ENCODE measurements around the gene TDRD12.

The TDRD12 gene

DNA sequence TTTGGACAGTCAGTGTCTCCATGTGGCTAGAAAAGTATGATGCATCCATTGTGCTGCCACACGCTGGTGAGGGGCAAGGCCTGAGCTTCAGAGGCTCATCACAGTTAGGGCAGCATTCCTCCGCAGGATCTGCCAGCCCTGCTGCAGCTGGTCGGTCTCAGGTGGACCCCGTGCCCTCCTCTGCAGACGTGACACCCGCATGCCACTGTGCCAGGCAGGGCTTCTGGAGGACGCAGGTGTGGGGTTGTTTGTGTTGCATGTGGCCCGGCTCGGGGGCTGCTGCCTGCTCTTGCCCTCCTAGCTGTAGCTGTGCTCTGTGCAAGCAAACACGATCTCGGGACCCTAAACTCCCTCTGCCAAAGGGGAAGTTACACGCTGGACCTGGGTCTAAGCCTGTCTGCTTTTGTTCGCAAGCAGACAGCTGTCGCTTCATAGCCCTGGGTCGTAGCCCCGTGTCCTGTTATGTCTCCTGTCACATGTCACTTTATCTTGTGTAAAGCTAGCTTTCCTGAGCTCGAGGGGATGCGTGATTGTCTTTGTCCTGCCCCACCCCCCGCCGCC lies 104.7 kb downstream of the TDRD12 start:
- TF ChIP-seq SIN3A (IDR thresholded peaks at IDR 0.05; ENCODE audit: borderline replicate concordance, insufficient read depth, low read length) (no peak), FOXP2 (optimal IDR thresholded peaks at IDR 0.05; ENCODE audit: borderline replicate concordance, extremely low read depth, extremely low read length, insufficient read depth) (no peak), TAF1 (IDR thresholded peaks at IDR 0.05; ENCODE audit: borderline replicate concordance, insufficient read depth, low read length) (no peak), POLR2AphosphoS5 (IDR thresholded peaks at IDR 0.05; ENCODE audit: low read depth, low read length) (no peak)
- TF ChIP-seq, protein P1, sequence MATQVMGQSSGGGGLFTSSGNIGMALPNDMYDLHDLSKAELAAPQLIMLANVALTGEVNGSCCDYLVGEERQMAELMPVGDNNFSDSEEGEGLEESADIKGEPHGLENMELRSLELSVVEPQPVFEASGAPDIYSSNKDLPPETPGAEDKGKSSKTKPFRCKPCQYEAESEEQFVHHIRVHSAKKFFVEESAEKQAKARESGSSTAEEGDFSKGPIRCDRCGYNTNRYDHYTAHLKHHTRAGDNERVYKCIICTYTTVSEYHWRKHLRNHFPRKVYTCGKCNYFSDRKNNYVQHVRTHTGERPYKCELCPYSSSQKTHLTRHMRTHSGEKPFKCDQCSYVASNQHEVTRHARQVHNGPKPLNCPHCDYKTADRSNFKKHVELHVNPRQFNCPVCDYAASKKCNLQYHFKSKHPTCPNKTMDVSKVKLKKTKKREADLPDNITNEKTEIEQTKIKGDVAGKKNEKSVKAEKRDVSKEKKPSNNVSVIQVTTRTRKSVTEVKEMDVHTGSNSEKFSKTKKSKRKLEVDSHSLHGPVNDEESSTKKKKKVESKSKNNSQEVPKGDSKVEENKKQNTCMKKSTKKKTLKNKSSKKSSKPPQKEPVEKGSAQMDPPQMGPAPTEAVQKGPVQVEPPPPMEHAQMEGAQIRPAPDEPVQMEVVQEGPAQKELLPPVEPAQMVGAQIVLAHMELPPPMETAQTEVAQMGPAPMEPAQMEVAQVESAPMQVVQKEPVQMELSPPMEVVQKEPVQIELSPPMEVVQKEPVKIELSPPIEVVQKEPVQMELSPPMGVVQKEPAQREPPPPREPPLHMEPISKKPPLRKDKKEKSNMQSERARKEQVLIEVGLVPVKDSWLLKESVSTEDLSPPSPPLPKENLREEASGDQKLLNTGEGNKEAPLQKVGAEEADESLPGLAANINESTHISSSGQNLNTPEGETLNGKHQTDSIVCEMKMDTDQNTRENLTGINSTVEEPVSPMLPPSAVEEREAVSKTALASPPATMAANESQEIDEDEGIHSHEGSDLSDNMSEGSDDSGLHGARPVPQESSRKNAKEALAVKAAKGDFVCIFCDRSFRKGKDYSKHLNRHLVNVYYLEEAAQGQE (IDR thresholded peaks at IDR 0.05; ENCODE audit: insufficient read depth in 1 of 2, low read depth in 2 of 2, low read length in 2 of 2): no peak

DNA sequence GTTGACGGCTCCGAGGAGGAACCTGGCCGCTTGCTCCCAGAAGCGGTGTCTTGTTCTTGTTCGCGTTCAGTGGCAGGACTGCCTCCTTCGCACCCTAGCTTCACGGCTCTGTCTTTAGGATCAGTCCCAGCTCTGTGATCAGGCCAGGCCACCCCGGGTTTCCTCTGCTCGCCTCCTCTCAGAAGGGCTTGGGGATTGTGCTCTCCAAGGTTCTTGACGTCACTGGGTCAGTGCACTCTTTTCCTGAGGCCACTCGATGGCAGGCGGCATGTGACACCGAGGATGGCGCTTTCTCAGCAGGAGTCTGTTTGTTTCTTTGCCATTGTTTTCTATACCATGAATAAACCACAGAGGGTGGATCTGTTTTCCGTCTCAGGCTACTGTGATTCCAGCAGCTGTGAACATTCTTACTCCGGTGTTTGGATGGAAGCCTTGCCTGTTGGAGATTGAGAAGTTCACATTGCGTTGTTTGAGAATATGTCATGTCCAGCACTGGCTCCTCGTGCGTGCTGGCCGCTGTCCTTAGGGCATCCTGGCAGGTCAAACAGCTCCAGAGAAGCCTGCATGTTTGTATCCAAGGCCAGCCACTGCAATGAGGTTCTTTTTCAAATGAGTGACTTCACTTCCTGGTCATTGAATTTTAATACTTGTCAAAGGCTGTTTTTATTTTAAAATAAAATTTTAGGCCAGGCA lies 105.5 kb downstream of the TDRD12 start:
- TF ChIP-seq FOXP2 (optimal IDR thresholded peaks at IDR 0.05; ENCODE audit: borderline replicate concordance, extremely low read depth, extremely low read length, insufficient read depth) (no peak), TAF1 (IDR thresholded peaks at IDR 0.05; ENCODE audit: borderline replicate concordance, insufficient read depth, low read length) (no peak), POLR2AphosphoS5 (IDR thresholded peaks at IDR 0.05; ENCODE audit: low read depth, low read length) (no peak), SIN3A (IDR thresholded peaks at IDR 0.05; ENCODE audit: borderline replicate concordance, insufficient read depth, low read length) (no peak)
- TF ChIP-seq, protein P1 (IDR thresholded peaks at IDR 0.05; ENCODE audit: insufficient read depth in 1 of 2, low read depth in 2 of 2, low read length in 2 of 2): no peak

- TF ChIP-seq TAF1 (IDR thresholded peaks at IDR 0.05; ENCODE audit: borderline replicate concordance, insufficient read depth, low read length): no peak
- TF ChIP-seq POLR2AphosphoS5 (IDR thresholded peaks at IDR 0.05; ENCODE audit: low read depth, low read length): no peak
Observed at GRCh38 chr19:32828139-32828538, 108.6 kb downstream of the TDRD12 start.

DNA sequence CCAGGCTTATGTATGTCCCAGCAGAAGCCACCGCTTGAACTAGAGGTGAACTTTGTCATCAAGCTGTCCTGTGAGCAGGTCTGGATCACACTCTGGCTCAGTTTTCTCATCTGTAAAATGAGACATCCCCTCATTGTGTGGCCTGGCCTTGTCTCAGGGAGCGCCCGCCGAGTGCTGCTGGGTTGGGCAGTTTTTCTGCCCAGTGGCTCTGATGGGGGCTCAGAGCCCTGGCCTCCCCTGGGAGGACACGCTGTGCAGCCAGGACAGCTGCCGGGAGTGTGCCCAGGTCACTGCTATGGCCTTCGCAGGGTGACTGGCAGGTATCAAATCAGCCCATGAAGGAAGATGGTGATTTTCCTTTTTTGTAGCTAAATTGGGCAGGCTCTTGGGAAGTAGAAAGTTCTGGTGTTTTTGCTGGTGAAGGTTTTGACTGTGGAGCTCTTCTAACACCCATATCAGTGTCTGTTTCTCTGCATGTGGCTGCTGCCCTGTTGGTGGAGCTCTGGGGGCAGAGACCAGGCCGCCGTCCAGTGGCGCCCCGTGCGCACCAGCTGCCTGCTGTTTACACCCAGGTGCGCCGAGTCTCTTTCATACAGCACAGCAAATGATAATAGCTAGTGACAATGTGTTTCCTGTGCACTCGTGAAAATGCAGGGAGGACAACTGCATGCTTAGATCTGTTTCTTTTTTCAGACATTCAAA lies 109.2 kb downstream of the TDRD12 start:
- TF ChIP-seq TAF1 (IDR thresholded peaks at IDR 0.05; ENCODE audit: borderline replicate concordance, insufficient read depth, low read length) (no peak), POLR2AphosphoS5 (IDR thresholded peaks at IDR 0.05; ENCODE audit: low read depth, low read length) (no peak), SIN3A (IDR thresholded peaks at IDR 0.05; ENCODE audit: borderline replicate concordance, insufficient read depth, low read length) (no peak), FOXP2 (optimal IDR thresholded peaks at IDR 0.05; ENCODE audit: borderline replicate concordance, extremely low read depth, extremely low read length, insufficient read depth) (no peak)
- TF ChIP-seq, protein P1 (IDR thresholded peaks at IDR 0.05; ENCODE audit: insufficient read depth in 1 of 2, low read depth in 2 of 2, low read length in 2 of 2): no peak

- TF ChIP-seq, protein P1 (IDR thresholded peaks at IDR 0.05; ENCODE audit: insufficient read depth in 1 of 2, low read depth in 2 of 2, low read length in 2 of 2): no peak
- TF ChIP-seq TAF1 (IDR thresholded peaks at IDR 0.05; ENCODE audit: borderline replicate concordance, insufficient read depth, low read length) (no peak), FOXP2 (optimal IDR thresholded peaks at IDR 0.05; ENCODE audit: borderline replicate concordance, extremely low read depth, extremely low read length, insufficient read depth) (no peak)
Observed at GRCh38 chr19:32829345-32829896, 109.9 kb downstream of the TDRD12 start.
